WTC11 (cell line): ENCODE measurements around the gene EDC3. TPM values are rescaled to one million over a fixed set of nuclear protein-coding genes. Genes with fewer than 3 reads are reported as not detected.

ENCODE experiments used
- ATAC-seq: fragments of 200-7000 bp; cut with Tn5 transposase; 2 replicates; pipeline ENCODE4 v1.10.0; 2021; ENCODE audit warnings: mild to moderate bottlenecking, moderate library complexity
- CTCF ChIA-PET: fragments of 300-600 bp; sonication (Branson Sonifier 250); formaldehyde crosslinking; loops from one replicate; lab custom pipeline; 2021; ENCODE audit warnings: antibody characterized with exemption; lab: Charles Lee
- POLR2A ChIA-PET: fragments of 350-600 bp; sonication (Branson Sonifier 250); formaldehyde crosslinking; loops from one replicate; lab custom pipeline; 2021; ENCODE audit warnings: antibody characterized with exemption; lab: Charles Lee
- DNase-seq: peaks from one replicate; pipeline ENCODE4 v3.0.0; 2021; ENCODE audit warnings: low spot score
- H3K27ac Mint-ChIP-seq: 2 replicates; pipeline ENCODE4 v1.8.0; 2021; ENCODE audit warnings: mixed read lengths
- H3K27me3 Mint-ChIP-seq: 2 replicates; pipeline ENCODE4 v1.8.0; 2021; ENCODE audit warnings: low read depth, mild to moderate bottlenecking, moderate library complexity, mixed read lengths
- H3K36me3 Mint-ChIP-seq: 2 replicates; pipeline ENCODE4 v1.8.0; 2021; ENCODE audit warnings: mixed read lengths
- H3K4me1 Mint-ChIP-seq: 2 replicates; pipeline ENCODE4 v1.8.0; 2022; ENCODE audit warnings: mixed read lengths
- H3K4me3 Mint-ChIP-seq: 2 replicates; pipeline ENCODE4 v1.8.0; 2021; ENCODE audit warnings: mild to moderate bottlenecking, moderate library complexity, mixed read lengths
- H3K9me3 Mint-ChIP-seq: 2 replicates; pipeline ENCODE4 v1.8.0; 2021; ENCODE audit warnings: mixed read lengths
- ATF1 ChIP-seq: sonication (generic); formaldehyde crosslinking; IDR thresholded peaks from 2 replicates; pipeline ENCODE4 v1.8.1; 2023; ENCODE audit warnings: mild to moderate bottlenecking, moderate library complexity, missing genetic modification reagents
- ATF2 ChIP-seq: sonication (generic); formaldehyde crosslinking; IDR thresholded peaks from 2 replicates; pipeline ENCODE4 v1.8.1; 2022; ENCODE audit warnings: low read depth, missing genetic modification reagents, borderline replicate concordance
- ELF4 ChIP-seq: sonication (generic); formaldehyde crosslinking; IDR thresholded peaks from 2 replicates; pipeline ENCODE4 v1.8.1; 2022; ENCODE audit warnings: low read depth, mild to moderate bottlenecking, moderate library complexity, missing genetic modification reagents
- GABPB1 ChIP-seq: sonication (generic); formaldehyde crosslinking; IDR thresholded peaks from 2 replicates; pipeline ENCODE4 v1.8.1; 2023; ENCODE audit warnings: mild to moderate bottlenecking, missing genetic modification reagents
- GRHL2 ChIP-seq: fragments of 250-450 bp; sonication (Bioruptor Pico); IDR thresholded peaks from 2 replicates; pipeline ENCODE4 v1.8.0; 2022; ENCODE audit warnings: mild to moderate bottlenecking, moderate library complexity; ENCODE audit not compliant: insufficient replicate concordance, severe bottlenecking
- MLX ChIP-seq: sonication (generic); formaldehyde crosslinking; IDR thresholded peaks from 2 replicates; pipeline ENCODE4 v1.8.1; 2023; ENCODE audit warnings: mild to moderate bottlenecking, missing genetic modification reagents, moderate library complexity
- MXD4 ChIP-seq: fragments of 250-450 bp; sonication (Bioruptor Pico); IDR thresholded peaks from 2 replicates; pipeline ENCODE4 v1.8.0; 2021; ENCODE audit warnings: mild to moderate bottlenecking, moderate library complexity, borderline replicate concordance
- NFYB ChIP-seq: sonication (generic); formaldehyde crosslinking; conservative IDR thresholded peaks from 2 replicates; pipeline ENCODE4 v1.8.0; 2022; ENCODE audit warnings: low read depth, missing genetic modification reagents
- NR3C1 ChIP-seq: sonication (generic); formaldehyde crosslinking; conservative IDR thresholded peaks from 2 replicates; pipeline ENCODE4 v1.8.1; 2023; ENCODE audit warnings: low read depth, mild to moderate bottlenecking, missing genetic modification reagents
- OVOL2 ChIP-seq: fragments of 250-450 bp; sonication (Bioruptor Pico); IDR thresholded peaks from 2 replicates; pipeline ENCODE4 v1.9.0; 2021; ENCODE audit warnings: mild to moderate bottlenecking, borderline replicate concordance
- SMAD4 ChIP-seq: sonication (generic); formaldehyde crosslinking; IDR thresholded peaks from 2 replicates; pipeline ENCODE4 v1.8.0; 2022; ENCODE audit warnings: mild to moderate bottlenecking, missing genetic modification reagents
- TP53 ChIP-seq: sonication (generic); formaldehyde crosslinking; IDR thresholded peaks from 2 replicates; pipeline ENCODE4 v1.8.1; 2023; ENCODE audit warnings: mild to moderate bottlenecking, missing genetic modification reagents
- ZNF263 ChIP-seq: sonication (generic); formaldehyde crosslinking; IDR thresholded peaks from 2 replicates; pipeline ENCODE4 v1.8.1; 2022; ENCODE audit warnings: low read depth, mild to moderate bottlenecking, moderate library complexity, missing genetic modification reagents
- ZNF317 ChIP-seq: sonication (generic); formaldehyde crosslinking; IDR thresholded peaks from 2 replicates; pipeline ENCODE4 v1.8.1; 2023; ENCODE audit warnings: low read depth, mild to moderate bottlenecking, moderate library complexity, missing genetic modification reagents, borderline replicate concordance
- ZNF512 ChIP-seq: sonication (generic); formaldehyde crosslinking; IDR thresholded peaks from 2 replicates; pipeline ENCODE4 v1.8.1; 2022; ENCODE audit warnings: missing genetic modification reagents, borderline replicate concordance
- ZNF532 ChIP-seq: fragments of 250-450 bp; sonication (Bioruptor Pico); IDR thresholded peaks from 2 replicates; pipeline ENCODE4 v1.9.0; 2021; ENCODE audit warnings: mild to moderate bottlenecking, borderline replicate concordance
- ZNF671 ChIP-seq: fragments of 250-450 bp; sonication (Bioruptor Pico); IDR thresholded peaks from 2 replicates; pipeline ENCODE4 v1.8.0; 2021; ENCODE audit warnings: mild to moderate bottlenecking
- total RNA-seq: library from RNA; stranded (reverse); gene quantifications from 3 replicates; pipeline ENCODE4 v1.2.3, GENCODE V29; 2021
- TF ChIP-seq, protein P1 (sequence below): fragments of 250-450 bp; sonication (Bioruptor Pico); IDR thresholded peaks from 2 replicates; pipeline ENCODE4 v1.9.0; 2021; ENCODE audit warnings: mild to moderate bottlenecking
- TF ChIP-seq, protein P2 (sequence below): sonication (generic); formaldehyde crosslinking; IDR thresholded peaks from 2 replicates; pipeline ENCODE4 v1.8.0; 2022; ENCODE audit warnings: mild to moderate bottlenecking, missing genetic modification reagents

The EDC3 gene
- total RNA-seq, 1 experiment from 2014 or later, result 54.7 TPM

DNA sequence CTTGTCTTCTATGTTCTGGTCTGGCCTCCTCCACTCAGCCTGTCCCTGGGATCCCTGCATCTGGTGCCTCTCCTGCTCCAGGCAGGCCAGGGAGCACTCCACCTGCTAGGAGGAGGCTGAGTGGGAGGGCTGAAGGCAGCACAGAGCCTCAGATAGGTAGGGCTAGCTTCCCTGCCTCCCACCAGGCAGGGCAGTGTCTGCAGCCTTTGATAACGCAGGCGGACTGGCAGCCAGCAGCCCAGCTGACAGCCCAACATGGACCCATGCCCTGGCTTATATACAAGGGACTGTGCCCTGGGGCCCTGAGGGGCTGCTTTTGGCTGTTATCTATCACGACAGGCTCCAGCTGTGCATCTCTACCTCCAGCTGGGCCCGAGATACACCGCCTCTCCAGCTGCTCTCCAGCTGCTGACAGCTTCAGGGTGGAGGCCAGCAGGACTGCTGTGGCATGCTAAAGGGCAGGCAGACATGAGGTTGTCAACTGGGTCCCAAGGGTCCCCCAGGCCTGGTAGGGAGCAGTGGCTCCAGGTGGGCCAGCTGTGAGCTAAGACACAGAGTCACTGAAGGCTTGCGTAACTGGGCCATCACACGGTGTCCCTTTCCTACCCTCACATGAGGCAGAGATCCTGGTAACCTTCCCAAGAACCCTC, 85.4 kb downstream of the EDC3 start:
- CTCF ChIA-PET, result interaction anchor here (3.8 kb wide), 1 partner anchor 11 kb away, joined by 20 read pairs; no protein-coding TSS in a partner anchor
- H3K9me3 Mint-ChIP-seq, result no peaks in the 10 kb centered on the region
- peak; percentile 39; the same call in 1 of the 2 replicates for TF ChIP-seq ZNF263 (CRISPR knock-in tag)
- TF ChIP-seq, protein P1, sequence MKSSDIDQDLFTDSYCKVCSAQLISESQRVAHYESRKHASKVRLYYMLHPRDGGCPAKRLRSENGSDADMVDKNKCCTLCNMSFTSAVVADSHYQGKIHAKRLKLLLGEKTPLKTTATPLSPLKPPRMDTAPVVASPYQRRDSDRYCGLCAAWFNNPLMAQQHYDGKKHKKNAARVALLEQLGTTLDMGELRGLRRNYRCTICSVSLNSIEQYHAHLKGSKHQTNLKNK (CRISPR knock-in tag), result no peak
- TF ChIP-seq ZNF317 (CRISPR knock-in tag), result no peak
- no peak for TF ChIP-seq ELF4
- TF ChIP-seq SMAD4 (CRISPR knock-in tag), result no peak
- TF ChIP-seq, all 79 proteins: peak for 1
- DNase-seq (no peak), ATAC-seq (no peak)
- Mint-ChIP-seq H3K4me1 (peaks cover 4% of the 10 kb centered on the region; the same call in 1 of the 2 replicates), H3K27ac (no peak overlapping the region), H3K4me3 (no peak overlapping the region), H3K27me3 (peaks cover 46% of the 10 kb centered on the region), H3K36me3 (no peaks in the 10 kb centered on the region)
- POLR2A ChIA-PET, result no interaction called here

DNA sequence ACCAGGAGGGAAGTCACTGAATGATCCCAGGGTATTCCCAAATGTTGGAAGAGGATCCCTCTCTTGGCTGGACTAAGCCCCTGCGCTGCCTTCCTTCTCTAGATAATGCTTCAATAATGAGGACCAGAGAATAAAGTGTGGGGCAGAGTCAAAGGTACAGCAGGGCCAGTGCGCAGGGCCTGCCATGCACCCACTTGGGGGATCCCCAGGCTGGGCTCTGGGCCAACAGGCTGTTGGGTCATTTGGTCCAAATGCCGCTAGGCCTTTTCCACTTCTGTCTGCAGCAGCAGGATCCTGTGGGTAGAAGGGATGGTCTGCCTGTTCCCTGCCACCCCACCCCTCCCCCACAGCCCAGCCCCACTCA, 85.9 kb downstream of the EDC3 start:
- Mint-ChIP-seq H3K27me3 (peaks cover 51% of the 10 kb centered on the region), H3K36me3 (no peaks in the 10 kb centered on the region), H3K4me1 (peaks cover 4% of the 10 kb centered on the region; the same call in 1 of the 2 replicates), H3K4me3 (no peak overlapping the region), H3K27ac (no peak overlapping the region), H3K9me3 (no peaks in the 10 kb centered on the region)
- DNase-seq (no peak), ATAC-seq (no peak)
- ChIA-PET POLR2A (no interaction called here), CTCF (interaction anchor here (3.8 kb wide), 1 partner anchor 12 kb away, joined by 20 read pairs; no protein-coding TSS in a partner anchor)
- TF ChIP-seq ZNF671 (CRISPR knock-in tag) (no peak), GRHL2 (no peak), ATF1 (CRISPR knock-in tag) (no peak), ZNF512 (CRISPR knock-in tag) (no peak), OVOL2 (CRISPR knock-in tag) (no peak)

GRCh38 chr15:74608786-74609185, 87.0 kb downstream of the EDC3 start:
- DNase-seq (no peak), ATAC-seq (no peak)
- CTCF ChIA-PET, result interaction anchor here (3.8 kb wide), 1 partner anchor 13 kb away, joined by 20 read pairs; no protein-coding TSS in a partner anchor
- H3K36me3 Mint-ChIP-seq, result no peaks in the 10 kb centered on the region
- TF ChIP-seq ZNF263 (CRISPR knock-in tag), result no peak
- TF ChIP-seq MXD4 (CRISPR knock-in tag), result no peak
- no peak for TF ChIP-seq ATF2 (CRISPR knock-in tag)
- TF ChIP-seq, protein P2, sequence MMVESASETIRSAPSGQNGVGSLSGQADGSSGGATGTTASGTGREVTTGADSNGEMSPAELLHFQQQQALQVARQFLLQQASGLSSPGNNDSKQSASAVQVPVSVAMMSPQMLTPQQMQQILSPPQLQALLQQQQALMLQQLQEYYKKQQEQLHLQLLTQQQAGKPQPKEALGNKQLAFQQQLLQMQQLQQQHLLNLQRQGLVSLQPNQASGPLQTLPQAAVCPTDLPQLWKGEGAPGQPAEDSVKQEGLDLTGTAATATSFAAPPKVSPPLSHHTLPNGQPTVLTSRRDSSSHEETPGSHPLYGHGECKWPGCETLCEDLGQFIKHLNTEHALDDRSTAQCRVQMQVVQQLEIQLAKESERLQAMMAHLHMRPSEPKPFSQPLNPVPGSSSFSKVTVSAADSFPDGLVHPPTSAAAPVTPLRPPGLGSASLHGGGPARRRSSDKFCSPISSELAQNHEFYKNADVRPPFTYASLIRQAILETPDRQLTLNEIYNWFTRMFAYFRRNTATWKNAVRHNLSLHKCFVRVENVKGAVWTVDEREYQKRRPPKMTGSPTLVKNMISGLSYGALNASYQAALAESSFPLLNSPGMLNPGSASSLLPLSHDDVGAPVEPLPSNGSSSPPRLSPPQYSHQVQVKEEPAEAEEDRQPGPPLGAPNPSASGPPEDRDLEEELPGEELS (CRISPR knock-in tag), result no peak
- TF ChIP-seq ZNF532 (CRISPR knock-in tag), result no peak
- TF ChIP-seq MLX (CRISPR knock-in tag), result no peak
- TF ChIP-seq GABPB1 (CRISPR knock-in tag), result no peak
- no peak for TF ChIP-seq ZNF317 (CRISPR knock-in tag)
- TF ChIP-seq NR3C1 (CRISPR knock-in tag), result no peak
- no peak for TF ChIP-seq NFYB (CRISPR knock-in tag)
- no peak for TF ChIP-seq TP53 (CRISPR knock-in tag)
- POLR2A ChIA-PET, result no interaction called here
- no peak overlapping the region for H3K27ac Mint-ChIP-seq
- no peaks in the 10 kb centered on the region for H3K9me3 Mint-ChIP-seq
- H3K4me3 Mint-ChIP-seq, result no peak overlapping the region
- peaks cover 51% of the 10 kb centered on the region for H3K27me3 Mint-ChIP-seq
- H3K4me1 Mint-ChIP-seq, result no peaks in the 10 kb centered on the region
